HG02938 (cell line): ENCODE data around the gene SEMA3A.
"Not testable (repeated sequence)": the region's sequence is repeated elsewhere in the genome, so short reads cannot be mapped to it uniquely, and the experiment has no call there.

Source experiments
- ATAC-seq: cut with Tn5 transposase; IDR thresholded peaks from one replicate; pipeline ENCODE4 v1.9.1; 2021; ENCODE audit warnings: mild to moderate bottlenecking, moderate library complexity; ENCODE audit not compliant: unreplicated experiment

Gene SEMA3A

GRCh38 chr7:84070770-84071169 is 123.8 kb downstream of the SEMA3A start:
- ATAC-seq = no peak

- ATAC-seq = no peak
Observed at GRCh38 chr7:84069999-84070500, 124.5 kb downstream of the SEMA3A start.

- ATAC-seq = no peak
Observed at GRCh38 chr7:84069033-84069432, 125.6 kb downstream of the SEMA3A start.

GRCh38 chr7:84062489-84062901 is 132.1 kb downstream of the SEMA3A start:
- not testable (repeated sequence) for ATAC-seq

GRCh38 chr7:84060760-84061261 is 133.8 kb downstream of the SEMA3A start:
- no peak for ATAC-seq

- ATAC-seq = no peak
Observed at GRCh38 chr7:84060000-84060399, 134.6 kb downstream of the SEMA3A start.

- no peak for ATAC-seq
Observed at GRCh38 chr7:84058311-84059076, 136.1 kb downstream of the SEMA3A start.

- no peak for ATAC-seq
Observed at GRCh38 chr7:84057576-84057975, 137.0 kb downstream of the SEMA3A start.

GRCh38 chr7:84055904-84056605 is 138.5 kb downstream of the SEMA3A start:
- ATAC-seq = no peak

GRCh38 chr7:84055199-84055598 is 139.4 kb downstream of the SEMA3A start:
- not testable (repeated sequence) for ATAC-seq

GRCh38 chr7:84049071-84049836 is 145.3 kb downstream of the SEMA3A start:
- ATAC-seq = no peak

GRCh38 chr7:84047085-84047484 is 147.5 kb downstream of the SEMA3A start:
- ATAC-seq = no peak

GRCh38 chr7:84044834-84045233 is 149.8 kb downstream of the SEMA3A start:
- ATAC-seq = no peak

- ATAC-seq = no peak
Observed at GRCh38 chr7:84043661-84044191, 150.9 kb downstream of the SEMA3A start.

GRCh38 chr7:84042110-84042539 is 152.5 kb downstream of the SEMA3A start:
- ATAC-seq = no peak

GRCh38 chr7:84041649-84042048 is 152.9 kb downstream of the SEMA3A start:
- no peak for ATAC-seq

GRCh38 chr7:84040355-84040754 is 154.2 kb downstream of the SEMA3A start:
- ATAC-seq = no peak

GRCh38 chr7:84039432-84039831 is 155.2 kb downstream of the SEMA3A start:
- no peak for ATAC-seq

- ATAC-seq = no peak
Observed at GRCh38 chr7:84027678-84028077, 166.9 kb downstream of the SEMA3A start.

- ATAC-seq = no peak
Observed at GRCh38 chr7:84025332-84025927, 169.2 kb downstream of the SEMA3A start.
